NCI-H1105 (cell line): ENCODE results near the gene ALPK3.

Source experiments
- DNase-seq: peaks from one replicate; lab custom pipeline; 2025; lab: John Stamatoyannopoulos, UW

The ALPK3 gene

DNA sequence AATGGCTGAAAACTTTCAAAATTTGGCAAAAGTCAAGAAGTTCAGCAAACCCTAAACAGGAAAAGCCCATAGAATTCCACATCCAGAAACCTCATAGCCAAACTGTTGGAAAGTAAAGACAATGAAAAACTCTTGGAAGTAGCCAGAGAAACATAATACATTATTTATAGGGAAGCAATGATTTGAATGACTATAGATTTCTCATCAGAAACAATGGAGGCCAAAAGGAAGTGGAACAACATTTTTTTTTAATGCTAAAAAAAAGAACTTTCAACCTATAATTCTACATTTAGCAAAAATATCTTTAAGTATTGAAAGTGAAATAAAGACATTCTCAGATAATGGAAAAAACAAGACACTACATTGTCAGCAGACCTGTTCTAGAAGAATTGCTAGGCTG lies 30.2 kb downstream of the ALPK3 start:
- DNase-seq, result no peak

GRCh38 chr15:84852212-84852611 lies 35.1 kb downstream of the ALPK3 start:
- DNase-seq, result no peak

DNA sequence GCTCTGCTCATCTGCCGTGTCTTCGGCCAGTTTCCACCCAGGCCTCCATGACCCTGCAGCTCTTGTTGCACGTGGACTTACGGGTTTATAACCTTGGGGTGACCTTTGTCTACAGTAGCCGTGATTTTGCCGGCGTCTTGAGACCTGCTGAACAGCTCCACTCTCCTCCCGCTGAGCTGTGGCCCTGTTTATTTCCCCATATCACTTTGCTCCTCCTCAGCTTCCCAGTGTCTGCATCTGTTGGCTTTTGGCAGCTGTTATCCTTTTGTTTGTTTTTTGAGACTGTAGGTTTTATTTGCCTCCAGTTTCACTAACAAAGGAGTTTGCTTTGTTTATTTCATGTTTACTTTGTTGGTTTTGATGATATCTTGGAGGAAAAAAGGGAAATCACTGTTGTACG lies 38.0 kb downstream of the ALPK3 start:
- no peak for DNase-seq

GRCh38 chr15:84855765-84856164 lies 38.6 kb downstream of the ALPK3 start:
- no peak for DNase-seq

DNA sequence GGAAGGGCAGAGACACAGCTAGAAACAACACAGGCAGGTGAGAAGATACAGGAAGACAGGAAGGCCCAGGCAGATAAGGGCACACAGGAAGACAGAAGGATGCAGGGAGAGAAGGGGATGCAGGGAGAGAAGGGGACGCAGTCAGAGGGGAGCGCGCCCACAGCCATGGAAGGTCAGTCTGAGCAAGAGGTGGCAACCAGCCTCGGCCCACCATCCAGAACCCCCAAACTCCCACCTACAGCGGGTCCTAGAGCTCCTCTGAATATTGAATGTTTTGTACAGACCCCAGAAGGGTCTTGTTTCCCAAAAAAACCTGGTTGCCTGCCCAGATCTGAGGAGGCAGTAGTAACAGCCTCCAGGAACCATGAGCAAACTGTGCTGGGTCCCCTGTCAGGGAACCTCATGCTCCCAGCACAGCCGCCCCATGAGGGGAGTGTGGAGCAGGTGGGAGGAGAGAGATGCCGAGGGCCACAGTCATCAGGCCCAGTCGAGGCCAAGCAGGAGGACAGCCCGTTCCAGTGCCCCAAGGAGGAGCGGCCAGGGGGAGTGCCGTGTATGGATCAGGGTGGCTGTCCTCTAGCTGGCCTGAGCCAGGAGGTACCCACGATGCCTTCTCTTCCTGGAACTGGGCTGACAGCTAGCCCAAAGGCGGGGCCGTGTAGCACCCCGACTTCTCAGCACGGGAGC lies 39.7 kb downstream of the ALPK3 start:
- no peak for DNase-seq

GRCh38 chr15:84857418-84858004 lies 40.4 kb downstream of the ALPK3 start:
- no peak for DNase-seq

GRCh38 chr15:84858231-84858630 lies 41.1 kb downstream of the ALPK3 start:
- DNase-seq, result no peak

DNA sequence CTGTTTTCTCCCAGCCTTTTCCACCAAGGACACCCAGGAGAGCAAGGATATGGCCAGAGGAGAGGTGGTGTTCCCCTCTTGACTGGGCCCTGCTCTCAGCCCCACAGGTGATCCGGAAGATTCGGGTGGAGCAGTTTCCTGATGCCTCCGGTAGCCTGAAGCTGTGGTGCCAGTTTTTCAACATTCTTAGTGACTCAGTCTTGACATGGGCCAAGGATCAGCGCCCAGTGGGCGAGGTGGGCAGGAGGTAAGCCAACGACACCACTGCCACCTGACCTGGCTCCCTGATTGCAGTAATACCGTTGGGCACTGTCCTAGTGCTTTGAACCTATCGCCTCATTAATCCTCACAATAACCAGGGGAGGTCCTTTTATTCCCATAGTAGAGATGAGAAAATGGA lies 42.0 kb downstream of the ALPK3 start:
- DNase-seq, result no peak

- DNase-seq, result no peak
Measured at GRCh38 chr15:84859651-84860050, 42.5 kb downstream of the ALPK3 start.

GRCh38 chr15:84861781-84862180 lies 44.6 kb downstream of the ALPK3 start:
- no peak for DNase-seq

- DNase-seq, result no peak
Measured at GRCh38 chr15:84862214-84862975, 45.2 kb downstream of the ALPK3 start.

DNA sequence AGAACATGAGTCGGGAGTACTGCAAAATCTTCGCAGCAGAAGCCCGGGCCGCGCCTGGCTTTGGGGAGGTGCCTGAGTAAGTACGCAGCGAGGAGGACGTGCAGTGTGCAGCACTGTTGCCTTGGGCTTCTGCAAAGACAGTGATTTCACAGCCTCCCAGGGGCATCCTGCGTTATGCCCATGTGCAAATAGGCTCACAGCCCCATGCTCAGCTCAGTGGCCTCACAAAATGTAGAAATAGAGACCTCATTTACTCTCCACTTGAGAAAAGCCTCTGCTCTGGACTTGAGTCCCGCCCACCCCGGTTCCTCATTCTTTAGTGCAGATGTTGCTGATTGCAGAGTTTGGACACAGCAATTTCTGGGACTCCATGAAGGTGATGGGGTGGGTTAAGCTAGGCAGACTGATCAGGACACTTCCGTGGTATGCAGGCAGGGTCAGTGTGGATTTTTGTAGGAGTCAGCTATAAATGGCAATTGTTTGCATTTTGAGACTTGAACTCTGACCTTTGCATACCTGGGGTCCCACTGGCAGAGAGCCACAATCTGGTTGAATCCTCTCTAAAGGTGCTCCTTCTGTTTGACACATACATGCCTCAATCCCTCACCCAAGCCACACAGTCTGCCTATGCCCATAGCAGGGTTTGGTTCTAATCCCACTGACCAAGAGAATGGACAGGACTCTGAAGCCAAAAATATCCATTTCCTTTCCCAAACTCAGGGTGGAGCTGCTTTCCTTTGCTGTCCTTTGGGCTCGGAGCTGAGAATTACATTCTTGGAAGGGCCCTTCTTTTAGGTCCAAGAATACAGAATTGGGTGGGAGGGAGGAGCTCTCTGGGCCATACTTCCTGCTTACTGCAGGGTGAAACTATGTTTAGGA lies 46.6 kb downstream of the ALPK3 start:
- DNase-seq, result no peak

GRCh38 chr15:84864444-84864795 lies 47.3 kb downstream of the ALPK3 start:
- DNase-seq, result no peak

DNA sequence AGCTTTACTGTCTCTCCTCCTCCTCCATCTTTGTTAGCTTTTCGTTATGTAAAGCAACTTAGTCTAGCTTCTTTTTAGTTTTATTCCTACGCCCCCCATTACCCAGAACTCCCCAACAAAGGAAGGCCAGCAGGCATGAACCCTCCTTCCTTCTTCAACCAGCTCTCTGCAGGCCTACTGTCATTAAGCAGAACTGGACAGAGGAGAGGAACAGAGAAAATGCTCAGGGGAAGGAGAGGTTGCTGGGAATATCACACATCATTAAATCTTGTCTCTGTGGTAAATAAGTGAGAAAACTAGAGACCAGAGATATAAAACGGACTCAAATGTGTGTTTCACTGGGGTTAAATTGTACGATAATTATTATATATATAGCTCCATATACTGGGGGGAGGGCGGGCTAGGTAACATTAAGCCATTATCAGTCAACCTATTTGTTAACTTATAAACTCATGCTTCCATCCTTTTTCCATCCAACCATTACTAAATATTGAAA lies 48.0 kb downstream of the ALPK3 start:
- no peak for DNase-seq

DNA sequence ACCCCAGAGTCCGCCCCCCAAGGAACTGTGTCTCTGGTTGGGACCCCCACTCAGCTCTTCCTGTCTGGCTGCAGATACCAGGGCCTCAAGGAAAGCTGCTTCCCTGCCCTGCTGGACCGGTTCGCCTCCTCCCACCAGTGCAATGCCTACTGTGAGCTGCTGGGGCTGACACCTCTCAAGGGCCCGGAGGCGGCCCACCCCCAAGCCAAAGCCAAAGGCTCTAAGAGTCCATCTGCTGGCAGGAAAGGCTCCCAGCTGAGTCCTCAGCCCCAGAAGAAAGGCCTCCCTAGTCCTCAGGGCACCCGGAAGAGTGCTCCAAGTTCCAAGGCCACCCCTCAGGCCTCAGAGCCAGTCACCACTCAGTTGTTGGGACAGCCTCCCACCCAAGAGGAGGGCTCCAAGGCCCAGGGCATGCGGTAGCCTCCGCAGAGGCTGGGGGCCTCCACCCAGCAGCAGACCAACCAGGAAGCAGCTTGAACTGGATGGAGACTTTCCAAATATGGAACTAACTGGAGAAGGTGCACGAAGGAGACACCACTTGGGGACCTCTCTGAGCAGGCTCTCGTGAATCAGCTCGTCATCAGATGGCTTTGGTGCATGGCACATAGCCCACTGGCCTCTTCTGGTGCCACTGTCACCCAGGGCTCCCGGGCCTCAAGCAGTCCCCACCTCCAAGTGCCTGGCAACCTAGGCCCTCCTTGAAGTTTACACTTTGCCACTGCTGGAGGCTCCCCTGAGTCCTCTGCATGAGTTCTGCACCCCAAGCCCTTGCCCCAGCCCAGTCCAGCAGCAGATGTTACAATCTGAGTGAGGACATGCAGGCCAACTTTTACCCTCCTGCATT lies 51.1 kb downstream of the ALPK3 start:
- DNase-seq, result no peak

GRCh38 chr15:84869510-84869909 lies 52.4 kb downstream of the ALPK3 start:
- no peak for DNase-seq

GRCh38 chr15:84871428-84871985 lies 54.4 kb downstream of the ALPK3 start:
- no peak for DNase-seq

DNA sequence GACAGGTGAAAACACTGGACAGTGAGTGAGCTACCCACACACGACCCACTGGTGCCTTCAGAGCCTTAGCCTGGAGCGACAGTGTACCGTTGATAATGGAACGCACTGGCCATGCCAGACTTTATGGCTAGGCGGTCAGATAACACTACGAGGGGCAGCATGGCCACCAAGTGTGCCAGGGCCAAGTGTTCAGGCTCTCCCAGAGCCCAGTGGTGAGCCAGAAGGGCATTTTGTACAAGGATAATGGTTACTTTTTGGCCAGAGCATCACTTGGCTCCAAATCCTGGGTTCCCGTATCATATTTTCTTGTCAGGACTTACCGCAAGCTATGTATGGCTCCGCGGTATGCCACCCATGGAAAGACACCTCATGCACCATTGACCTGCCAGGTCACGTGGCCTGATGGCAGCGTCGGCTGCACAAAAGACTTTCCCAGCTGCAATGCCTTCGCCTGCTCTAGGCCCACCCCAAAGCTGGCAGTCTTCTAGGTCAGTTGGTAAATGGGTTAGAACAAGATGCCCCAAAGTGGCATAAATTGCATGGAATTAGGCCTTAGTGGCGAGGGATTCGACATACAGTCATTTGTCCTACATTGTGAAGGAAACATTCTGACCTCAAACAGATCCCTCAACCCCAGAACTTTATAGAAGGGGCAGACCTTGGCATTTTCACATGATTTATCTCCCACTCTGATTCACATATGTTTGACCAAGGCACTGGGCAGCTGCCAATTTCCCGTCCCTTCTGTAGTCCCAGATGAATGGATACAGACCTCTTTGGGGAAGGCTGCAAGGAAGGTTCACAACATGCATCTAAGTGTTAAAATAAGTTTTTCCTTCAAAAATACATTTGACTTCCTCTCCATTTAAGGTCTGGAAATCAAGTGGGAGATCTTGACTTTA lies 55.1 kb downstream of the ALPK3 start:
- no peak for DNase-seq

DNA sequence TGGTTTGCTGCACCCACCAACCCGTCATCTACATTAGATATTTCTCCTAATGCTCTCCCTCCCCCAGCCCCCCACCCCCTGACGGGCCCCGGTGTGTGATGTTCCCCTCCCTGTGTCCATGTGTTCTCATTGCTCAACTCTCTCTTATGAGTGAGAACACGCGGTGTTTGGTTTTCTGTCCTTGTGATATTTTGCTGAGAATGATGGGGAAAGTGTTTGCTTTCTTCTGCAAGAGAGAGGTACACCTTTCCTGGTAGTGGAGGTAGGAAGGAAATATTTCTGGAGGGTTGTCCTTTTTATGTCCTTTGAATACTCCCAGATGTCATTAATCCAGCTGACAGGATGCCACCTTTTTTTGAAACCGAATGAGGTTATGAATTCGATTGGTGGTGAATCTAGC lies 56.8 kb downstream of the ALPK3 start:
- no peak for DNase-seq
